Naive thymus-derived CD4-positive, alpha-beta T cell (primary cell): Measurements from ENCODE around the gene ADAM33. TPM values are rescaled to one million over a fixed set of nuclear protein-coding genes. Genes with fewer than 3 reads are reported as not detected.

Experiments
- ATAC-seq: fragments of 150-1000 bp; cut with Tn5 transposase; 2 replicates; pipeline ENCODE4 v1.10.0; 2021; ENCODE audit warnings: mild to moderate bottlenecking, moderate library complexity
- CTCF ChIA-PET: fragments of 350-600 bp; sonication (Branson Sonifier 250); formaldehyde crosslinking; loops from one replicate; lab custom pipeline; 2021; ENCODE audit warnings: antibody characterized with exemption; lab: Charles Lee
- POLR2A ChIA-PET: fragments of 350-600 bp; sonication (Branson Sonifier 250); formaldehyde crosslinking; loops from one replicate; lab custom pipeline; 2021; ENCODE audit warnings: antibody characterized with exemption, inconsistent platforms; lab: Charles Lee
- DNase-seq, 9 donors: peaks; one replicate each; pipeline versions ENCODE4 v3.0.0 to v3.0.0-alpha.2; 2020 to 2022; ENCODE audit warnings: mixed read lengths in 1 of 9
- H3K27ac ChIP-seq: one replicate; pipeline ENCODE4 v1.7.0; 2013; ENCODE audit warnings: mild to moderate bottlenecking, low read depth, low read length, moderate library complexity
- H3K27me3 ChIP-seq, 2 donors: one replicate each; pipeline ENCODE4 v1.7.0; 2013; ENCODE audit warnings: low read length in 2 of 2, mild to moderate bottlenecking in 2 of 2, moderate library complexity in 2 of 2; ENCODE audit not compliant: control insufficient read depth in 2 of 2, insufficient read depth in 2 of 2
- H3K36me3 ChIP-seq, 3 experiments: 1 replicate in 2 of 3; 2 replicates in 1 of 3; pipeline ENCODE4 v1.7.0; 2013; ENCODE audit warnings: low read length in 3 of 3, mild to moderate bottlenecking in 3 of 3, moderate library complexity in 1 of 3; ENCODE audit not compliant: insufficient read depth in 3 of 3, control insufficient read depth in 2 of 3
- H3K4me1 ChIP-seq, 2 donors: one replicate each; pipeline ENCODE4 v1.7.0; 2013; ENCODE audit warnings: low read length in 2 of 2, mild to moderate bottlenecking in 2 of 2, moderate library complexity in 1 of 2; ENCODE audit not compliant: control insufficient read depth in 2 of 2, insufficient read depth in 2 of 2
- H3K4me3 ChIP-seq: 2 replicates; pipeline ENCODE4 v1.7.0; 2013; ENCODE audit warnings: mild to moderate bottlenecking, low read length
- H3K9me3 ChIP-seq, 3 experiments: 1 replicate in 2 of 3; 2 replicates in 1 of 3; pipeline ENCODE4 v1.7.0; 2013; ENCODE audit warnings: low read length in 3 of 3; ENCODE audit not compliant: control insufficient read depth in 2 of 3
- H3K27ac Mint-ChIP-seq, 9 donors: one replicate each; pipeline ENCODE4 v1.8.0; 2020 to 2022; ENCODE audit warnings: mixed read lengths in 9 of 9, mild to moderate bottlenecking in 8 of 9, moderate library complexity in 5 of 9, inconsistent platforms in 2 of 9
- H3K27me3 Mint-ChIP-seq, 5 donors: one replicate each; pipeline ENCODE4 v1.8.0; 2021 to 2022; ENCODE audit warnings: mixed read lengths in 5 of 5, mild to moderate bottlenecking in 1 of 5
- H3K36me3 Mint-ChIP-seq, 5 donors: one replicate each; pipeline ENCODE4 v1.8.0; 2020 to 2022; ENCODE audit warnings: mixed read lengths in 5 of 5, mild to moderate bottlenecking in 3 of 5, inconsistent platforms in 1 of 5
- H3K4me1 Mint-ChIP-seq, 7 donors: one replicate each; pipeline ENCODE4 v1.8.0; 2020 to 2022; ENCODE audit warnings: mixed read lengths in 7 of 7, mild to moderate bottlenecking in 3 of 7, inconsistent platforms in 1 of 7
- H3K4me3 Mint-ChIP-seq, 10 donors: one replicate each; pipeline ENCODE4 v1.8.0; 2020 to 2022; ENCODE audit warnings: mild to moderate bottlenecking in 10 of 10, mixed read lengths in 10 of 10, moderate library complexity in 6 of 10, inconsistent platforms in 2 of 10
- H3K9me3 Mint-ChIP-seq, 11 donors: one replicate each; pipeline ENCODE4 v1.8.0; 2020 to 2022; ENCODE audit warnings: mixed read lengths in 11 of 11, mild to moderate bottlenecking in 4 of 11, inconsistent platforms in 1 of 11, moderate library complexity in 1 of 11
- intact Hi-C, 2 donors: fragments of 100-400 bp; cut with micrococcal nuclease; formaldehyde crosslinking; loops; one replicate each; pipeline ENCODE4 v1.15.1; 2023
- polyA plus RNA-seq, 2 donors: library from polyadenylated mRNA; unstranded; fragments of 300-500 nt; fragmentation: Illumina TruSeq; gene quantifications; one replicate each; pipeline ENCODE4 v1.2.3, GENCODE V29; 2021
- total RNA-seq, 6 experiments: library from RNA in 5 of 6; stranded (reverse) in 5 of 6; gene quantifications; 1 replicate in 5 of 6; 2 replicates in 1 of 6; pipeline ENCODE4 v1.2.3 and lab custom pipeline; 2021 to 2026

Gene ADAM33
- total and polyA plus RNA-seq, 7 experiments from 2014 or later: 0.20 TPM; not detected in 6

- Histone ChIP-seq H3K27me3 (no peaks in the 10 kb centered on the region), H3K4me3 (no peak overlapping the region), H3K4me1 (no peaks in the 10 kb centered on the region), H3K36me3 (no peaks in the 10 kb centered on the region), H3K9me3 (no peaks in the 10 kb centered on the region), H3K27ac (no peak overlapping the region)
- no peaks in the 10 kb centered on the region for H3K9me3 Mint-ChIP-seq
- intact Hi-C loops: no loop called here
- H3K4me3 Mint-ChIP-seq: no peak overlapping the region
- CTCF ChIA-PET: no interaction called here
- ATAC-seq: no peak
- H3K27ac Mint-ChIP-seq: no peak overlapping the region
- no peak for DNase-seq
- peaks cover 0 to 3% (median 0%) of the 10 kb centered on the region in 7 donors for H3K4me1 Mint-ChIP-seq
- no peaks in the 10 kb centered on the region for H3K36me3 Mint-ChIP-seq
- peaks cover 0 to 6% (median 4%) of the 10 kb centered on the region in 5 donors for H3K27me3 Mint-ChIP-seq
- POLR2A ChIA-PET: no interaction called here
Measured at GRCh38 chr20:3691306-3691705, 9.5 kb upstream of the ADAM33 start.

GRCh38 chr20:3690413-3690812 lies 8.6 kb upstream of the ADAM33 start:
- H3K27ac ChIP-seq: no peak overlapping the region
- H3K4me1 ChIP-seq: no peaks in the 10 kb centered on the region
- Mint-ChIP-seq H3K9me3 (no peaks in the 10 kb centered on the region), H3K27me3 (peaks cover 0 to 15% (median 10%) of the 10 kb centered on the region in 5 donors), H3K27ac (no peak overlapping the region), H3K4me3 (no peak overlapping the region), H3K36me3 (no peaks in the 10 kb centered on the region), H3K4me1 (peaks cover 0 to 3% (median 0%) of the 10 kb centered on the region in 7 donors)
- intact Hi-C loops: no loop called here
- ChIA-PET POLR2A (no interaction called here), CTCF (no interaction called here)
- H3K27me3 ChIP-seq: no peaks in the 10 kb centered on the region
- no peaks in the 10 kb centered on the region for H3K9me3 ChIP-seq
- DNase-seq (no peak), ATAC-seq (no peak)
- H3K4me3 ChIP-seq: no peak overlapping the region
- H3K36me3 ChIP-seq: no peaks in the 10 kb centered on the region

GRCh38 chr20:3689978-3690377 lies 8.2 kb upstream of the ADAM33 start:
- POLR2A ChIA-PET: no interaction called here
- no peak overlapping the region for H3K4me3 ChIP-seq
- no peak for ATAC-seq
- H3K4me1 Mint-ChIP-seq: peaks cover 0 to 3% (median 0%) of the 10 kb centered on the region in 7 donors
- CTCF ChIA-PET: no interaction called here
- H3K27me3 ChIP-seq: no peaks in the 10 kb centered on the region
- DNase-seq: no peak
- no peaks in the 10 kb centered on the region for H3K4me1 ChIP-seq
- H3K36me3 Mint-ChIP-seq: no peaks in the 10 kb centered on the region
- H3K36me3 ChIP-seq: no peaks in the 10 kb centered on the region
- H3K9me3 ChIP-seq: no peaks in the 10 kb centered on the region
- intact Hi-C loops: no loop called here
- H3K27ac Mint-ChIP-seq: no peak overlapping the region
- H3K9me3 Mint-ChIP-seq: no peaks in the 10 kb centered on the region
- no peak overlapping the region for H3K27ac ChIP-seq
- H3K4me3 Mint-ChIP-seq: no peak overlapping the region
- peaks cover 0 to 18% (median 13%) of the 10 kb centered on the region in 5 donors for H3K27me3 Mint-ChIP-seq

GRCh38 chr20:3687655-3688054 lies 5.8 kb upstream of the ADAM33 start:
- Histone ChIP-seq H3K9me3 (no peaks in the 10 kb centered on the region), H3K36me3 (no peaks in the 10 kb centered on the region), H3K27me3 (no peaks in the 10 kb centered on the region), H3K4me3 (no peak overlapping the region), H3K27ac (no peak overlapping the region), H3K4me1 (no peaks in the 10 kb centered on the region)
- Mint-ChIP-seq H3K27ac (peak overlapping the region in 1 of 9 donors; percentile 3), H3K36me3 (no peaks in the 10 kb centered on the region), H3K9me3 (no peaks in the 10 kb centered on the region), H3K4me3 (no peak overlapping the region), H3K4me1 (peaks cover 0 to 3% (median 0%) of the 10 kb centered on the region in 7 donors), H3K27me3 (peaks cover 13 to 35% (median 30%) of the 10 kb centered on the region in 5 donors)
- intact Hi-C loops: no loop called here
- ATAC-seq: no peak
- no peak for DNase-seq
- CTCF ChIA-PET: no interaction called here
- POLR2A ChIA-PET: no interaction called here

- Mint-ChIP-seq H3K4me3 (no peak overlapping the region), H3K27ac (no peak overlapping the region), H3K4me1 (peaks cover 0 to 3% (median 0%) of the 10 kb centered on the region in 7 donors), H3K9me3 (no peaks in the 10 kb centered on the region), H3K27me3 (peaks cover 13 to 39% (median 30%) of the 10 kb centered on the region in 5 donors), H3K36me3 (no peaks in the 10 kb centered on the region)
- ChIA-PET POLR2A (no interaction called here), CTCF (no interaction called here)
- no peaks in the 10 kb centered on the region for H3K27me3 ChIP-seq
- no peak overlapping the region for H3K4me3 ChIP-seq
- intact Hi-C loops: no loop called here
- no peaks in the 10 kb centered on the region for H3K4me1 ChIP-seq
- no peak for DNase-seq
- no peaks in the 10 kb centered on the region for H3K9me3 ChIP-seq
- H3K36me3 ChIP-seq: no peaks in the 10 kb centered on the region
- no peak for ATAC-seq
- H3K27ac ChIP-seq: no peak overlapping the region
Measured at GRCh38 chr20:3686867-3687321, 5.1 kb upstream of the ADAM33 start.

GRCh38 chr20:3686421-3686820 lies 4.6 kb upstream of the ADAM33 start:
- Histone ChIP-seq H3K27me3 (no peaks in the 10 kb centered on the region), H3K36me3 (no peaks in the 10 kb centered on the region), H3K4me1 (no peaks in the 10 kb centered on the region), H3K9me3 (no peaks in the 10 kb centered on the region), H3K27ac (no peak overlapping the region), H3K4me3 (no peak overlapping the region)
- intact Hi-C loops: no loop called here
- Mint-ChIP-seq H3K4me1 (peaks cover 0 to 3% (median 0%) of the 10 kb centered on the region in 7 donors), H3K4me3 (no peak overlapping the region), H3K36me3 (no peaks in the 10 kb centered on the region), H3K27me3 (peaks cover 14 to 39% (median 32%) of the 10 kb centered on the region in 5 donors), H3K9me3 (no peaks in the 10 kb centered on the region), H3K27ac (no peak overlapping the region)
- ATAC-seq (no peak), DNase-seq (no peak)
- ChIA-PET POLR2A (no interaction called here), CTCF (no interaction called here)

- no peaks in the 10 kb centered on the region for H3K9me3 ChIP-seq
- DNase-seq: no peak
- no peak overlapping the region for H3K27ac ChIP-seq
- no peak overlapping the region for H3K4me3 Mint-ChIP-seq
- no peaks in the 10 kb centered on the region for H3K36me3 ChIP-seq
- no peaks in the 10 kb centered on the region for H3K27me3 ChIP-seq
- H3K4me1 Mint-ChIP-seq: peaks cover 0 to 4% (median 0%) of the 10 kb centered on the region in 7 donors
- H3K4me1 ChIP-seq: no peaks in the 10 kb centered on the region
- no peaks in the 10 kb centered on the region for H3K36me3 Mint-ChIP-seq
- ChIA-PET CTCF (interaction anchor here (1.0 kb wide), 1 partner anchor 9 kb away, joined by 4 read pairs; no protein-coding TSS in a partner anchor), POLR2A (no interaction called here)
- ATAC-seq: no peak
- no peaks in the 10 kb centered on the region for H3K9me3 Mint-ChIP-seq
- H3K27ac Mint-ChIP-seq: no peak overlapping the region
- intact Hi-C loops: no loop called here
- no peak overlapping the region for H3K4me3 ChIP-seq
- H3K27me3 Mint-ChIP-seq: peaks cover 24 to 48% (median 40%) of the 10 kb centered on the region in 5 donors
Measured at GRCh38 chr20:3685341-3685740, 3.5 kb upstream of the ADAM33 start.
